Left cardiac atrium (tissue), 4 donors: ENCODE measurements around the gene OCA2. TPM values are rescaled to one million over a fixed set of nuclear protein-coding genes. Genes with fewer than 3 reads are reported as not detected.
"Not testable (repeated sequence)": the region's sequence is repeated elsewhere in the genome, so short reads cannot be mapped to it uniquely, and the experiment has no call there.

ENCODE experiments used
- ATAC-seq, 2 donors: fragments of 200-7000 bp; cut with Tn5 transposase; one replicate each; pipeline ENCODE4 v1.9.1; 2020; ENCODE audit warnings: mild to moderate bottlenecking in 2 of 2, moderate library complexity in 2 of 2
- DNase-seq: peaks from one replicate; pipeline ENCODE4 v3.0.0-alpha.2; 2020
- intact Hi-C, 2 donors: fragments of 100-400 bp; cut with DNase I; formaldehyde crosslinking; loops; one replicate each; pipeline versions ENCODE4 v1.14.1 to v1.15.1; 2022 to 2023
- total RNA-seq, 2 donors: library from RNA; stranded (reverse); fragmentation: NEBNext Ultra II Directional; extraction: Animal tissue kit (Norgen Biotek cat#: 25700); gene quantifications; one replicate each; pipeline ENCODE4 v1.2.1, GENCODE V29; 2021
- donor health status: DM: no; HTN: yes; CAD: no.
- donor health status: DM: no; HTN: yes; CAD: no; lungs with severe emphysema.
- donor health status: DM: yes; HTN: yes; CAD: no.
- donor health status: Dilated cardiomyopathy.

OCA2 gene
- total RNA-seq, 2 donors from 2014 or later = 0.09 TPM; not detected in 1

GRCh38 chr15:27989838-27990237 is 109.3 kb downstream of the OCA2 start:
- ATAC-seq (peak in 1 of 2 donors; percentile 15), DNase-seq (no peak)
- intact Hi-C loops = no loop called here

GRCh38 chr15:27989427-27989826 is 109.7 kb downstream of the OCA2 start:
- DNase-seq = no peak
- intact Hi-C loops = no loop called here

GRCh38 chr15:27985099-27985498 is 114.0 kb downstream of the OCA2 start:
- DNase-seq (no peak), ATAC-seq (no peak)
- intact Hi-C loops = no loop called here

More at GRCh38 chr15:27989427-27989826, 109.7 kb downstream of the OCA2 start:
- ATAC-seq = no peak

GRCh38 chr15:27983496-27983895 is 115.6 kb downstream of the OCA2 start:
- intact Hi-C loops = no loop called here
- no peak for ATAC-seq
- no peak for DNase-seq

GRCh38 chr15:27977696-27978095 is 121.4 kb downstream of the OCA2 start:
- intact Hi-C loops = no loop called here
- ATAC-seq (no peak), DNase-seq (no peak)

GRCh38 chr15:27973886-27974285 is 125.2 kb downstream of the OCA2 start:
- DNase-seq (no peak), ATAC-seq (no peak)
- intact Hi-C loops = no loop called here

- DNase-seq (no peak), ATAC-seq (no peak)
- intact Hi-C loops = no loop called here
These were observed 128.3 kb downstream of the OCA2 start for GRCh38 chr15:27970661-27971392.

- no peak for ATAC-seq
- intact Hi-C loops = no loop called here
- DNase-seq = no peak
These were observed 131.6 kb downstream of the OCA2 start for GRCh38 chr15:27967541-27967940.

GRCh38 chr15:27965546-27965945 is 133.6 kb downstream of the OCA2 start:
- ATAC-seq = no peak
- intact Hi-C loops = no loop called here
- no peak for DNase-seq

GRCh38 chr15:27961801-27962200 is 137.3 kb downstream of the OCA2 start:
- intact Hi-C loops = no loop called here
- DNase-seq = no peak
- no peak for ATAC-seq

GRCh38 chr15:27958911-27959578 is 140.1 kb downstream of the OCA2 start:
- DNase-seq = no peak
- intact Hi-C loops = no loop called here
- no peak for ATAC-seq

- DNase-seq = no peak
- ATAC-seq = no peak
- intact Hi-C loops = no loop called here
These were observed 142.8 kb downstream of the OCA2 start for GRCh38 chr15:27956285-27956684.

- no peak for ATAC-seq
- intact Hi-C loops = no loop called here
- no peak for DNase-seq
These were observed 144.0 kb downstream of the OCA2 start for GRCh38 chr15:27955087-27955486.

GRCh38 chr15:27952593-27952992 is 146.5 kb downstream of the OCA2 start:
- ATAC-seq, intact Hi-C loops, DNase-seq: not testable (repeated sequence)

- intact Hi-C loops = no loop called here
- DNase-seq (no peak), ATAC-seq (no peak)
These were observed 147.8 kb downstream of the OCA2 start for GRCh38 chr15:27951191-27951890.

GRCh38 chr15:27949089-27949488 is 150.0 kb downstream of the OCA2 start:
- no peak for ATAC-seq
- no peak for DNase-seq
- intact Hi-C loops = no loop called here

GRCh38 chr15:27939246-27939645 is 159.9 kb downstream of the OCA2 start:
- ATAC-seq (no peak), DNase-seq (no peak)
- intact Hi-C loops = no loop called here

- intact Hi-C loops = no loop called here
- no peak for ATAC-seq
These were observed 161.3 kb downstream of the OCA2 start for GRCh38 chr15:27937851-27938250.

GRCh38 chr15:27936164-27936563 is 163.0 kb downstream of the OCA2 start:
- ATAC-seq (no peak), DNase-seq (no peak)
- intact Hi-C loops = no loop called here

More at GRCh38 chr15:27937851-27938250, 161.3 kb downstream of the OCA2 start:
- DNase-seq = no peak

GRCh38 chr15:27935328-27935727 is 163.8 kb downstream of the OCA2 start:
- ATAC-seq (no peak), DNase-seq (no peak)
- intact Hi-C loops = no loop called here
